NCI-H1436 treated with DMSO at 0.1 percent for 48 hours (cell line): Measurements from ENCODE around the gene DCLK3.

Source experiments
- DNase-seq: peaks from one replicate; lab custom pipeline; 2025; lab: John Stamatoyannopoulos, UW

The DCLK3 gene

GRCh38 chr3:36764704-36765038 lies 318 bp upstream of the DCLK3 start:
- DNase-seq = no peak

- DNase-seq = no peak
These were observed 1.2 kb downstream of the DCLK3 start for GRCh38 chr3:36762918-36763849.

GRCh38 chr3:36761779-36762178 lies 2.6 kb downstream of the DCLK3 start:
- no peak for DNase-seq

GRCh38 chr3:36756269-36756668 lies 8.1 kb downstream of the DCLK3 start:
- DNase-seq = no peak

GRCh38 chr3:36751326-36751725 lies 13.0 kb downstream of the DCLK3 start:
- no peak for DNase-seq

- DNase-seq = no peak
These were observed 13.6 kb downstream of the DCLK3 start for GRCh38 chr3:36750737-36751136.

- DNase-seq = no peak
These were observed 19.6 kb downstream of the DCLK3 start for GRCh38 chr3:36744763-36745162.

GRCh38 chr3:36743826-36744225 lies 20.5 kb downstream of the DCLK3 start:
- DNase-seq = no peak

- no peak for DNase-seq
These were observed 23.1 kb downstream of the DCLK3 start for GRCh38 chr3:36741285-36741684.

GRCh38 chr3:36740787-36741186 lies 23.6 kb downstream of the DCLK3 start:
- DNase-seq = no peak

- no peak for DNase-seq
These were observed 25.7 kb downstream of the DCLK3 start for GRCh38 chr3:36738702-36739101.

GRCh38 chr3:36736301-36736700 lies 28.1 kb downstream of the DCLK3 start:
- DNase-seq = no peak

- DNase-seq = no peak
These were observed 29.6 kb downstream of the DCLK3 start for GRCh38 chr3:36734742-36735141.

GRCh38 chr3:36733723-36734122 lies 30.6 kb downstream of the DCLK3 start:
- no peak for DNase-seq

GRCh38 chr3:36733162-36733696 lies 31.1 kb downstream of the DCLK3 start:
- no peak for DNase-seq

GRCh38 chr3:36730966-36731365 lies 33.4 kb downstream of the DCLK3 start:
- DNase-seq = no peak

GRCh38 chr3:36729204-36730056 lies 34.9 kb downstream of the DCLK3 start:
- no peak for DNase-seq

GRCh38 chr3:36714343-36715086 lies 49.8 kb downstream of the DCLK3 start:
- no peak for DNase-seq

GRCh38 chr3:36713904-36714303 lies 50.4 kb downstream of the DCLK3 start:
- DNase-seq = no peak

GRCh38 chr3:36710606-36711005 lies 53.7 kb downstream of the DCLK3 start:
- DNase-seq = no peak

GRCh38 chr3:36709826-36710365 lies 54.5 kb downstream of the DCLK3 start:
- no peak for DNase-seq

GRCh38 chr3:36709281-36709680 lies 55.1 kb downstream of the DCLK3 start:
- DNase-seq = no peak
